ENCODE data around the gene PRAMEF14.
"Not testable (repeated sequence)": the region's sequence is repeated elsewhere in the genome, so short reads cannot be mapped to it uniquely, and the experiment has no call there.

Gene PRAMEF14

GRCh38 chr1:13347034-13347433 is at the start of gene PRAMEF14:
Gene PRAMEF14, minus strand, starts transcription at chr1:13347134. Its CDS starts 1,820 bp downstream, at chr1:13345314.
- not testable (repeated sequence) for DNase-seq (ENCODE audit: low read depth)

- not testable (repeated sequence) for DNase-seq (ENCODE audit: low read depth)
Observed at GRCh38 chr1:13395311-13395710, 48.4 kb upstream of the PRAMEF14 start.

- not testable (repeated sequence) for DNase-seq (ENCODE audit: low read depth)
Observed at GRCh38 chr1:13394761-13395160, 47.8 kb upstream of the PRAMEF14 start.

GRCh38 chr1:13393004-13393403 is 46.1 kb upstream of the PRAMEF14 start:
- DNase-seq (ENCODE audit: low read depth) = not testable (repeated sequence)

- not testable (repeated sequence) for DNase-seq (ENCODE audit: low read depth)
Observed at GRCh38 chr1:13389332-13389731, 42.4 kb upstream of the PRAMEF14 start, which contains the start of gene PRAMEF17. Gene PRAMEF17, plus strand, starts transcription at chr1:13389632. Its CDS starts 26 bp downstream, at chr1:13389658.

- DNase-seq (ENCODE audit: low read depth) = not testable (repeated sequence)
Observed at GRCh38 chr1:13380380-13380779, 33.4 kb upstream of the PRAMEF14 start.

GRCh38 chr1:13378983-13379382 is 32.0 kb upstream of the PRAMEF14 start:
- not testable (repeated sequence) for DNase-seq (ENCODE audit: low read depth)

GRCh38 chr1:13368544-13368943 is 21.6 kb upstream of the PRAMEF14 start:
- not testable (repeated sequence) for DNase-seq (ENCODE audit: low read depth)

- DNase-seq (ENCODE audit: low read depth) = not testable (repeated sequence)
Observed at GRCh38 chr1:13366536-13366935, 19.6 kb upstream of the PRAMEF14 start.

GRCh38 chr1:13364928-13365327 is 18.0 kb upstream of the PRAMEF14 start:
- not testable (repeated sequence) for DNase-seq (ENCODE audit: low read depth)

- DNase-seq (ENCODE audit: low read depth) = not testable (repeated sequence)
Observed at GRCh38 chr1:13362364-13362763, 15.4 kb upstream of the PRAMEF14 start.

GRCh38 chr1:13356774-13357173 is 9.8 kb upstream of the PRAMEF14 start:
- DNase-seq (ENCODE audit: low read depth) = not testable (repeated sequence)

- not testable (repeated sequence) for DNase-seq (ENCODE audit: low read depth)
Observed at GRCh38 chr1:13354475-13354874, 7.5 kb upstream of the PRAMEF14 start.

- not testable (repeated sequence) for DNase-seq (ENCODE audit: low read depth)
Observed at GRCh38 chr1:13353476-13353875, 6.5 kb upstream of the PRAMEF14 start.

- not testable (repeated sequence) for DNase-seq (ENCODE audit: low read depth)
Observed at GRCh38 chr1:13342496-13342895, 4.4 kb downstream of the PRAMEF14 start.

GRCh38 chr1:13315281-13315680 is 31.7 kb downstream of the PRAMEF14 start, which contains the start of gene PRAMEF15:
Gene PRAMEF15, plus strand, starts transcription at chr1:13315581. Its CDS starts 2,827 bp downstream, at chr1:13318408.
- not testable (repeated sequence) for DNase-seq (ENCODE audit: low read depth)

GRCh38 chr1:13303239-13303638 is 43.7 kb downstream of the PRAMEF14 start, which contains the start of gene PRAMEF33:
Gene PRAMEF33, plus strand, starts transcription at chr1:13303539. Its CDS starts 2,416 bp downstream, at chr1:13305955.
- DNase-seq (ENCODE audit: low read depth) = not testable (repeated sequence)

- not testable (repeated sequence) for DNase-seq (ENCODE audit: low read depth)
Observed at GRCh38 chr1:13302197-13302596, 44.7 kb downstream of the PRAMEF14 start.

GRCh38 chr1:13298699-13299098 is 48.2 kb downstream of the PRAMEF14 start:
- not testable (repeated sequence) for DNase-seq (ENCODE audit: low read depth)

GRCh38 chr1:13297216-13297931 is 49.6 kb downstream of the PRAMEF14 start:
- DNase-seq (ENCODE audit: low read depth) = not testable (repeated sequence)
